Putamen (tissue), 1 donor: ENCODE measurements around the gene STAM2.

Source experiments
- DNase-seq: peaks from one replicate; pipeline ENCODE4 v3.0.0-alpha.2; 2016; ENCODE audit warnings: low spot score

STAM2 gene

GRCh38 chr2:152071518-152071917 is 104.0 kb downstream of the STAM2 start:
- no peak for DNase-seq

GRCh38 chr2:152071092-152071491 is 104.5 kb downstream of the STAM2 start:
- DNase-seq: no peak

GRCh38 chr2:152068226-152068625 is 107.3 kb downstream of the STAM2 start:
- DNase-seq: no peak

- DNase-seq: no peak
These were observed 107.7 kb downstream of the STAM2 start for GRCh38 chr2:152067823-152068222.
